Neuron (in vitro differentiated cells): ENCODE measurements around the gene EFNB2.
A peak's percentile ranks its signal among the peaks of the same experiment; 100 is the strongest.

Source experiments
- H2AFZ ChIP-seq: one replicate; pipeline ENCODE4 v1.6.1; 2013; ENCODE audit warnings: low read depth, mild to moderate bottlenecking, inconsistent platforms, low read length, moderate library complexity
- H3K27me3 ChIP-seq: one replicate; pipeline ENCODE4 v1.6.1; 2013; ENCODE audit warnings: low read length; ENCODE audit not compliant: insufficient read depth
- H3K36me3 ChIP-seq: one replicate; pipeline ENCODE4 v1.6.1; 2013; ENCODE audit warnings: low read length; ENCODE audit not compliant: insufficient read depth
- H3K4me1 ChIP-seq: one replicate; pipeline ENCODE4 v1.6.1; 2013; ENCODE audit warnings: low read length; ENCODE audit not compliant: insufficient read depth
- H3K4me3 ChIP-seq: 2 replicates; pipeline ENCODE4 v1.5.1; 2013; ENCODE audit warnings: mild to moderate bottlenecking, low read length, moderate library complexity
- H3K9me3 ChIP-seq: one replicate; pipeline ENCODE4 v1.6.1; 2013; ENCODE audit warnings: low read length

The EFNB2 gene

GRCh38 chr13:106535552-106536243, at the start of gene EFNB2:
TSS of gene EFNB2 (minus strand) at chr13:106535662. CDS start at chr13:106534964, 698 bp downstream.
- peaks cover 9% of the 10 kb centered on the region for H3K4me1 ChIP-seq
- no peaks in the 10 kb centered on the region for H3K27me3 ChIP-seq
- H3K9me3 ChIP-seq: peaks cover 3% of the 10 kb centered on the region
- H3K36me3 ChIP-seq: peaks cover 16% of the 10 kb centered on the region
- H3K4me3 ChIP-seq: peak within 1 kb of the TSS; percentile 78
- no peak within 1 kb of the TSS for H2AFZ ChIP-seq

GRCh38 chr13:106581225-106581624, 45.8 kb upstream of the EFNB2 start:
- no peaks in the 10 kb centered on the region for H3K4me1 ChIP-seq

GRCh38 chr13:106575896-106576295, 40.4 kb upstream of the EFNB2 start:
- H3K27me3 ChIP-seq: no peaks in the 10 kb centered on the region
- H3K4me1 ChIP-seq: no peaks in the 10 kb centered on the region
- H3K36me3 ChIP-seq: no peaks in the 10 kb centered on the region
- H3K9me3 ChIP-seq: no peaks in the 10 kb centered on the region
- H3K4me3 ChIP-seq: no peak overlapping the region
- H2AFZ ChIP-seq: no peak overlapping the region

More at GRCh38 chr13:106581225-106581624, 45.8 kb upstream of the EFNB2 start:
- no peak overlapping the region for H3K4me3 ChIP-seq
- H2AFZ ChIP-seq: no peak overlapping the region
- H3K9me3 ChIP-seq: peaks cover 10% of the 10 kb centered on the region
- H3K36me3 ChIP-seq: no peaks in the 10 kb centered on the region
- no peaks in the 10 kb centered on the region for H3K27me3 ChIP-seq

- H3K36me3 ChIP-seq: no peaks in the 10 kb centered on the region
Observed at GRCh38 chr13:106573868-106574267, 38.4 kb upstream of the EFNB2 start.

GRCh38 chr13:106573284-106573846, 37.9 kb upstream of the EFNB2 start:
- H3K27me3 ChIP-seq: no peaks in the 10 kb centered on the region
- peaks cover 3% of the 10 kb centered on the region for H3K4me1 ChIP-seq
- no peak overlapping the region for H3K4me3 ChIP-seq
- no peaks in the 10 kb centered on the region for H3K9me3 ChIP-seq
- no peaks in the 10 kb centered on the region for H3K36me3 ChIP-seq
- H2AFZ ChIP-seq: no peak overlapping the region

More at GRCh38 chr13:106573868-106574267, 38.4 kb upstream of the EFNB2 start:
- Histone ChIP-seq H2AFZ (no peak overlapping the region), H3K27me3 (no peaks in the 10 kb centered on the region), H3K4me3 (no peak overlapping the region), H3K4me1 (no peaks in the 10 kb centered on the region), H3K9me3 (no peaks in the 10 kb centered on the region)

GRCh38 chr13:106570299-106570852, 34.9 kb upstream of the EFNB2 start:
- Histone ChIP-seq H3K9me3 (no peaks in the 10 kb centered on the region), H2AFZ (no peak overlapping the region), H3K27me3 (no peaks in the 10 kb centered on the region), H3K4me1 (peaks cover 13% of the 10 kb centered on the region), H3K4me3 (no peak overlapping the region), H3K36me3 (no peaks in the 10 kb centered on the region)

GRCh38 chr13:106569233-106570095, 34.0 kb upstream of the EFNB2 start:
- peaks cover 22% of the 10 kb centered on the region for H3K4me1 ChIP-seq
- no peak overlapping the region for H2AFZ ChIP-seq
- H3K9me3 ChIP-seq: no peaks in the 10 kb centered on the region
- no peak overlapping the region for H3K4me3 ChIP-seq
- no peaks in the 10 kb centered on the region for H3K27me3 ChIP-seq
- H3K36me3 ChIP-seq: no peaks in the 10 kb centered on the region

GRCh38 chr13:106568299-106569003, 33.0 kb upstream of the EFNB2 start:
- H2AFZ ChIP-seq: peak overlapping the region; percentile 86
- no peaks in the 10 kb centered on the region for H3K36me3 ChIP-seq
- no peaks in the 10 kb centered on the region for H3K9me3 ChIP-seq
- H3K4me3 ChIP-seq: peak overlapping the region; percentile 94
- H3K4me1 ChIP-seq: peaks cover 27% of the 10 kb centered on the region
- H3K27me3 ChIP-seq: no peaks in the 10 kb centered on the region

GRCh38 chr13:106567474-106568298, 32.2 kb upstream of the EFNB2 start, which contains the start of gene ARGLU1:
TSS of gene ARGLU1 (minus strand) at chr13:106568137. CDS start at chr13:106567919, 218 bp downstream.
- H3K4me3 ChIP-seq: peak within 1 kb of the TSS; percentile 94

GRCh38 chr13:106566641-106567473, 31.4 kb upstream of the EFNB2 start:
- Histone ChIP-seq H3K4me1 (peaks cover 33% of the 10 kb centered on the region), H3K4me3 (peak overlapping the region; percentile 94)

More at GRCh38 chr13:106567474-106568298, 32.2 kb upstream of the EFNB2 start, which contains the start of gene ARGLU1:
- Histone ChIP-seq H3K27me3 (no peaks in the 10 kb centered on the region), H3K36me3 (no peaks in the 10 kb centered on the region), H3K9me3 (no peaks in the 10 kb centered on the region), H3K4me1 (peaks cover 27% of the 10 kb centered on the region), H2AFZ (peak within 1 kb of the TSS; percentile 86)

GRCh38 chr13:106565127-106565775, 29.8 kb upstream of the EFNB2 start:
- H3K9me3 ChIP-seq: no peaks in the 10 kb centered on the region
- H3K4me3 ChIP-seq: peak overlapping the region; percentile 94
- H3K4me1 ChIP-seq: peaks cover 45% of the 10 kb centered on the region
- H2AFZ ChIP-seq: no peak overlapping the region
- H3K36me3 ChIP-seq: no peaks in the 10 kb centered on the region
- H3K27me3 ChIP-seq: no peaks in the 10 kb centered on the region

More at GRCh38 chr13:106566641-106567473, 31.4 kb upstream of the EFNB2 start:
- Histone ChIP-seq H3K36me3 (no peaks in the 10 kb centered on the region), H2AFZ (no peak overlapping the region), H3K27me3 (no peaks in the 10 kb centered on the region), H3K9me3 (no peaks in the 10 kb centered on the region)
